Prostate gland (tissue), 2 donors: ENCODE measurements around the gene KCNAB1. TPM values are rescaled to one million over a fixed set of nuclear protein-coding genes. Genes with fewer than 3 reads are reported as not detected.

Source experiments
- DNase-seq: peaks from one replicate; pipeline ENCODE4 v3.0.0-alpha.2; 2019; ENCODE audit warnings: low spot score
- H3K27ac ChIP-seq, 2 donors: fragments of 200-600 bp; sonication (generic); 2 replicates each; pipeline ENCODE4 v1.5.1; 2017 to 2019
- H3K27me3 ChIP-seq: fragments of 200-600 bp; sonication (generic); replicated peaks from 2 replicates; pipeline ENCODE4 v1.5.1; 2019; ENCODE audit not compliant: insufficient read depth
- H3K36me3 ChIP-seq, 2 donors: fragments of 200-600 bp; sonication (generic); 1 replicate in 1 of 2; 2 replicates in 1 of 2; pipeline versions ENCODE4 v1.5.1 to v1.8.1; 2017 to 2019
- H3K4me1 ChIP-seq: fragments of 200-600 bp; sonication (generic); replicated peaks from 2 replicates; pipeline ENCODE4 v1.5.1; 2019
- H3K4me3 ChIP-seq, 2 donors: fragments of 200-600 bp; sonication (generic); 2 replicates each; pipeline ENCODE4 v1.5.1; 2017 to 2019
- H3K9me3 ChIP-seq: fragments of 200-600 bp; sonication (generic); 2 replicates; pipeline ENCODE4 v1.5.1; 2017
- POLR2A ChIP-seq: fragments of 450-650 bp; IDR thresholded peaks from one replicate; pipeline ENCODE4 v1.6.1; 2016; ENCODE audit warnings: antibody characterized with exemption, mild to moderate bottlenecking
- POLR2AphosphoS5 ChIP-seq: sonication (generic); formaldehyde crosslinking; IDR thresholded peaks from one replicate; pipeline ENCODE4 v1.6.1; 2017; ENCODE audit warnings: antibody characterized with exemption
- WGBS: methylation state at CpG from one replicate; pipeline ENCODE4 v1.1.5; 2018; 5-methylcytosine and 5-hydroxymethylcytosine counted together
- intact Hi-C: fragments of 100-400 bp; cut with DNase I; formaldehyde crosslinking; loops from one replicate; pipeline ENCODE4 v1.14.2; 2022
- total RNA-seq, 2 donors: library from RNA; depleted of rRNA; stranded (reverse); fragments of >200 nt; gene quantifications; one replicate each; pipeline ENCODE4 v1.1.0, GENCODE V29; 2016
- TF ChIP-seq, protein P1 (sequence below), 4 experiments: fragments of 200-600 bp in 2 of 4; fragments of 450-650 bp in 2 of 4; sonication (generic) in 2 of 4; IDR thresholded peaks; 1 replicate in 3 of 4; 2 replicates in 1 of 4; pipeline ENCODE4 v1.5.1; 2016 to 2019; ENCODE audit warnings: antibody characterized with exemption in 4 of 4, mild to moderate bottlenecking in 2 of 4, moderate library complexity in 2 of 4

Gene KCNAB1
- total RNA-seq, 2 donors from 2014 or later: 5.2 to 9.5 TPM

DNA sequence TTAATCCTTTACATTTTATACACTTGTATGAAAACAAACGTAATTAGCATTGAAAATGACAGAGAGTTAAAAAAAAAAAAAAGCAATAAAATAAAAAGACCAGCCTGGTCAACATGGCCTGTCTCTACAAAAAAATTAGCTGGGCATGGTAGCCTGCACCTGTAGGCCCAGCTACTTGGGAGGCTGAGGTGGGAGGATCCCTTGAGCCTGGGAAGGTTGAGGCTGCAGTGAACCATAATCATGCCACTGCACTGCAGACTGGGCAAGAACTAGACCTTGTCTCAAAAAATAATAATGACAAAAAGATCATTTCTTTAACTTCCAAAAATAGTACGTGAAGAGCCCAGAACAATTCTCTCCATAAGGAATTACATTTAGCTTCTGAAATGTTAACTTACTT, 432.6 kb downstream of the KCNAB1 start:
- H3K27me3 ChIP-seq: no peaks in the 10 kb centered on the region
- H3K4me1 ChIP-seq: peaks cover 3% of the 10 kb centered on the region
- no peak overlapping the region for H3K27ac ChIP-seq
- no peak overlapping the region for H3K4me3 ChIP-seq
- intact Hi-C loops: no loop called here
- DNase-seq: no peak
- H3K9me3 ChIP-seq: no peaks in the 10 kb centered on the region
- no peaks in the 10 kb centered on the region for H3K36me3 ChIP-seq
- TF ChIP-seq POLR2A (no peak), POLR2AphosphoS5 (no peak)
- TF ChIP-seq, protein P1, sequence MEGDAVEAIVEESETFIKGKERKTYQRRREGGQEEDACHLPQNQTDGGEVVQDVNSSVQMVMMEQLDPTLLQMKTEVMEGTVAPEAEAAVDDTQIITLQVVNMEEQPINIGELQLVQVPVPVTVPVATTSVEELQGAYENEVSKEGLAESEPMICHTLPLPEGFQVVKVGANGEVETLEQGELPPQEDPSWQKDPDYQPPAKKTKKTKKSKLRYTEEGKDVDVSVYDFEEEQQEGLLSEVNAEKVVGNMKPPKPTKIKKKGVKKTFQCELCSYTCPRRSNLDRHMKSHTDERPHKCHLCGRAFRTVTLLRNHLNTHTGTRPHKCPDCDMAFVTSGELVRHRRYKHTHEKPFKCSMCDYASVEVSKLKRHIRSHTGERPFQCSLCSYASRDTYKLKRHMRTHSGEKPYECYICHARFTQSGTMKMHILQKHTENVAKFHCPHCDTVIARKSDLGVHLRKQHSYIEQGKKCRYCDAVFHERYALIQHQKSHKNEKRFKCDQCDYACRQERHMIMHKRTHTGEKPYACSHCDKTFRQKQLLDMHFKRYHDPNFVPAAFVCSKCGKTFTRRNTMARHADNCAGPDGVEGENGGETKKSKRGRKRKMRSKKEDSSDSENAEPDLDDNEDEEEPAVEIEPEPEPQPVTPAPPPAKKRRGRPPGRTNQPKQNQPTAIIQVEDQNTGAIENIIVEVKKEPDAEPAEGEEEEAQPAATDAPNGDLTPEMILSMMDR (IDR thresholded peaks at IDR 0.05): no peak
- 72% methylated on average over 2 of the region's 2 CpGs for WGBS

DNA sequence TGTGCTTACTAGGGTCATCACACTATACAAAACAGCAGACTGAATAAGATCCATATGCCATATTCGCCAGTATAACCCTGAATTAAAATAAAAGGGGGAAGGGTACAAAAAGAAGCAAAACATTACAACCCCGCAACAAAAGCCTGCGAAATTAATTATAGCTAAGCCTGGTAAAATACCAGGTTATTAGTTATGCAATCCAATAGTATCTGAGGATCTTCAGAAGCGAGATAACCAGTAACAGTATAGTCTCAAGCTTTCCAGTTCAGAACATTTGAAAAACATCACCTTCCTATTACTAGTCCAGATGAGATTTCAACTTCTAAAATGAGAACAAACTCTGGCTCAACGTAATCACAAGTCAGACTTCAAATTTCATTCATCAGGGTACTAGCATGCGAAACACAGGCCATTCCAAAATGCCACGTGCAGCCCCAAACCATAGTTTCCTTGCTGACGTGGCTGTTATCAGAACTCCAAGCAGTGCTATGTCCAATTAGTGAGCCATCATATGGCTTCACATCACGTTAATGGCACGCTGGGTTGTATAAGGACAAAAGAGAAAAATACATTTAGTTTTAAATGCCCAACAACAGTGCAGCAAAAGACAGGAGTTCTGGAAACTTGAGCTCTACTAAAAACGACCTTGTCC, 433.5 kb downstream of the KCNAB1 start:
- no peaks in the 10 kb centered on the region for H3K27me3 ChIP-seq
- peak overlapping the region; percentile 60 to 87 for H3K4me3 ChIP-seq
- no peaks in the 10 kb centered on the region for H3K4me1 ChIP-seq
- no peaks in the 10 kb centered on the region for H3K9me3 ChIP-seq
- TF ChIP-seq POLR2A: no peak
- TF ChIP-seq, protein P1 (IDR thresholded peaks at IDR 0.05): no peak
- no peak for TF ChIP-seq POLR2AphosphoS5
- WGBS: 23% methylated on average over 11 of the region's 11 CpGs
- intact Hi-C loops: no loop called here
- no peaks in the 10 kb centered on the region for H3K36me3 ChIP-seq
- no peak for DNase-seq
- peak overlapping the region; percentile 78 to 79 for H3K27ac ChIP-seq

DNA sequence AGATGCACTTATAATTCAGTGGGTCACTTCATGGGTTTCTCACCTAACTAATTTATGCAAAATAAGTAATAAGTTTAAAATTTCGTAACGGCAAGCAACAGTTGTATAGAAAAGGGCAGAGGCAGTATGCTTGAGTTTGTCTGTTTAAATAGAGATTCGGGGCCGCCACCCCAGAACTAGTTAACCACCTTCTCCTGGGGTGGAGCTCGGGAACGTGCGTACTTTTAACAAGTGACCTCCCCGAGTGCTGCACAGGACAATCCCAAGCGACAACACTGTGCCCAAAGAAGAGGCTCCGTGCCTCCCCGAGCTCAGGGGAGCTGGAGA, 434.1 kb downstream of the KCNAB1 start:
- H3K4me1 ChIP-seq: no peaks in the 10 kb centered on the region
- no peak for DNase-seq
- no peaks in the 10 kb centered on the region for H3K36me3 ChIP-seq
- TF ChIP-seq, protein P1 (IDR thresholded peaks at IDR 0.05): no peak
- no peak for TF ChIP-seq POLR2A
- no peak for TF ChIP-seq POLR2AphosphoS5
- 0% methylated on average over 11 of the region's 11 CpGs for WGBS
- intact Hi-C loops: no loop called here
- H3K9me3 ChIP-seq: no peaks in the 10 kb centered on the region
- H3K27ac ChIP-seq: peak overlapping the region; percentile 78 to 79
- no peaks in the 10 kb centered on the region for H3K27me3 ChIP-seq
- H3K4me3 ChIP-seq: peak overlapping the region; percentile 60 to 87

DNA sequence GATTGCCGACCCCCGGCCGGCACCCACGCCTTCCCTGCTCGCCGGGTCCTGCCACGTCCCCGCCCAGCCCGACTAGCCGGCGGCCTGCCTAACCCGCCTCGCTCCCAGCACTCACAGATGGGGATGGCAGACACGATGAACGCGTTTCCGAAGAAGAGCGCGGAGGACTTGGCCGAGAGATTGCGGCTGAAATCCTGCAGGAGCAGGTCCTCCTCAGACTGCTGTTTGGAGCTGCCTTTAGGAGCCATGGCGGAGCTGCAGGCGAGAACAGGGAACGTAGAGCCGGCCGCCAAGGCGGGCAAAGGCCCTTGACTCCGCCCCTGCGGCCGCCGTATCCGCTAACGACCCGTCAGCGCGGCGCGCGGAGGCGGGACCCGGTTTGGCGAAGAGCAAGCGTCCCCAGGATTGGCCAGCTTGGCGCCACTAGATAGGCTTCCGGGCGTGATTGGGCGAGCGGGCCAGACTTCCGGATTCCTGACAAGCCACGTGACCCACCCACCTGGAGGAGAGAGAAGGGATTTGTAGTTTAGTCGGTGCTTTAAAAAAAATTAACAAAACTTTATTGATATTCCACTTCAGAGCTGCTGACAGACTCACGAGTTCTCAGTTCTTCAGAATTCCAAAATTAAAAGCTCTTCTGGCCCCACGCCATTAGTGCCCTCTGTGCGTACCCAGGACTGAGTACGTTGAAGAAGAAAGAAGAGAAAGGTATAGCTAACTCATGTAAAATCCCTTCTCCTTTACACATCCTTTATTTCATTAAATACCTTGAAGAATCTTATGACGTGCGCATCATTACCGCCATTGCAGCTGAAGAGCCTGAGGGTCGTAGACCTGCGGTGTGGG, 434.7 kb downstream of the KCNAB1 start, which contains the start of gene SSR3:
Gene SSR3, minus strand, starts transcription at position 276 of the 846 bp plus-strand sequence. Its CDS starts 28 bp downstream, at position 248.
- Histone ChIP-seq H3K4me1 (no peaks in the 10 kb centered on the region), H3K9me3 (no peaks in the 10 kb centered on the region), H3K36me3 (no peaks in the 10 kb centered on the region), H3K4me3 (peak within 1 kb of the TSS; percentile 60 to 87), H3K27me3 (no peaks in the 10 kb centered on the region), H3K27ac (peak within 1 kb of the TSS; percentile 78 to 79)
- 6% methylated on average over 54 of the region's 60 CpGs for WGBS
- peak; percentile 99 for DNase-seq
- TF ChIP-seq, protein P1 (IDR thresholded peaks at IDR 0.05): peak in 2 of 4 experiments; percentile 65 to 85
- TF ChIP-seq POLR2AphosphoS5 (peak; percentile 96), POLR2A (peak; percentile 83)
- intact Hi-C loops: loop anchor here (1.0 to 5.0 kb wide), 2 partner anchors 119 to 532 kb away; partner anchors contain the start of gene TIPARP
